ENCODE measurements around the gene PSTK. TPM values are rescaled to one million over a fixed set of nuclear protein-coding genes. Genes with fewer than 3 reads are reported as not detected.

Gene PSTK
- total RNA-seq, 6 experiments from 2014 or later: 3.0 to 6.9 (median 4.0) TPM

- intact Hi-C loops (cut with DNase I): no loop called here
- Histone ChIP-seq H3K9me3 (no peaks in the 10 kb centered on the region), H3K36me3 (no peaks in the 10 kb centered on the region), H3K4me3 (no peak overlapping the region), H3K27me3 (no peaks in the 10 kb centered on the region), H3K27ac (no peak overlapping the region), H3K4me1 (peaks cover 0 to 9% (median 0%) of the 10 kb centered on the region in 4 donors)
- no peak for DNase-seq
- ATAC-seq: no peak
- 68% methylated on average over 5 of the region's 5 CpGs for WGBS (ENCODE audit: insufficient coverage, low coverage, low lambda C conversion rate, missing lambda C conversion rate)
- no peak for TF ChIP-seq POLR2A (IDR thresholded peaks at IDR 0.05)
- TF ChIP-seq CTCF (IDR thresholded peaks at IDR 0.05): no peak
Observed at GRCh38 chr10:122957474-122957873, 22.7 kb upstream of the PSTK start.

- H3K27me3 ChIP-seq: no peaks in the 10 kb centered on the region
- ATAC-seq: no peak
- H3K9me3 ChIP-seq: no peaks in the 10 kb centered on the region
- no peaks in the 10 kb centered on the region for H3K36me3 ChIP-seq
- intact Hi-C loops (cut with DNase I): no loop called here
- DNase-seq: no peak
- H3K4me3 ChIP-seq: no peak overlapping the region
- no peak overlapping the region for H3K27ac ChIP-seq
- WGBS (ENCODE audit: insufficient coverage, low coverage, low lambda C conversion rate, missing lambda C conversion rate): 45% methylated on average over 3 of the region's 3 CpGs
- H3K4me1 ChIP-seq: no peaks in the 10 kb centered on the region
- no peak for TF ChIP-seq POLR2A (IDR thresholded peaks at IDR 0.05)
Observed at GRCh38 chr10:122962405-122962804, 17.8 kb upstream of the PSTK start.

GRCh38 chr10:122966879-122967278, 13.3 kb upstream of the PSTK start:
- ATAC-seq (no peak), DNase-seq (no peak)
- no peak overlapping the region for H3K27ac ChIP-seq
- intact Hi-C loops (cut with DNase I): no loop called here
- TF ChIP-seq POLR2A (IDR thresholded peaks at IDR 0.05) (no peak), CTCF (IDR thresholded peaks at IDR 0.05) (no peak)
- no peaks in the 10 kb centered on the region for H3K36me3 ChIP-seq
- H3K4me1 ChIP-seq: no peaks in the 10 kb centered on the region
- no peaks in the 10 kb centered on the region for H3K27me3 ChIP-seq
- no peaks in the 10 kb centered on the region for H3K9me3 ChIP-seq
- no peak overlapping the region for H3K4me3 ChIP-seq

GRCh38 chr10:122968698-122969097, 11.5 kb upstream of the PSTK start:
- TF ChIP-seq POLR2A (IDR thresholded peaks at IDR 0.05) (no peak), CTCF (IDR thresholded peaks at IDR 0.05) (no peak)
- Histone ChIP-seq H3K4me1 (no peaks in the 10 kb centered on the region), H3K4me3 (no peak overlapping the region), H3K27me3 (no peaks in the 10 kb centered on the region), H3K9me3 (no peaks in the 10 kb centered on the region), H3K36me3 (no peaks in the 10 kb centered on the region), H3K27ac (no peak overlapping the region)
- no peak for ATAC-seq
- DNase-seq: no peak
- 65% methylated on average over 3 of the region's 3 CpGs for WGBS (ENCODE audit: insufficient coverage, low coverage, low lambda C conversion rate, missing lambda C conversion rate)
- intact Hi-C loops (cut with DNase I): no loop called here

- DNase-seq (no peak), ATAC-seq (peak in 2 of 4 donors; percentile 26 to 33)
- no peaks in the 10 kb centered on the region for H3K27me3 ChIP-seq
- H3K36me3 ChIP-seq: no peaks in the 10 kb centered on the region
- no peaks in the 10 kb centered on the region for H3K9me3 ChIP-seq
- no peak overlapping the region for H3K27ac ChIP-seq
- H3K4me3 ChIP-seq: no peak overlapping the region
- intact Hi-C loops (cut with DNase I): no loop called here
- no peaks in the 10 kb centered on the region for H3K4me1 ChIP-seq
- 51% methylated on average over 5 of the region's 5 CpGs for WGBS (ENCODE audit: insufficient coverage, low coverage, low lambda C conversion rate, missing lambda C conversion rate)
- no peak for TF ChIP-seq CTCF (IDR thresholded peaks at IDR 0.05)
Observed at GRCh38 chr10:122974023-122974422, 6.2 kb upstream of the PSTK start.

Data from right lobe of liver (tissue), 6 donors.